Measurements from ENCODE around the gene LMTK3.

DNA sequence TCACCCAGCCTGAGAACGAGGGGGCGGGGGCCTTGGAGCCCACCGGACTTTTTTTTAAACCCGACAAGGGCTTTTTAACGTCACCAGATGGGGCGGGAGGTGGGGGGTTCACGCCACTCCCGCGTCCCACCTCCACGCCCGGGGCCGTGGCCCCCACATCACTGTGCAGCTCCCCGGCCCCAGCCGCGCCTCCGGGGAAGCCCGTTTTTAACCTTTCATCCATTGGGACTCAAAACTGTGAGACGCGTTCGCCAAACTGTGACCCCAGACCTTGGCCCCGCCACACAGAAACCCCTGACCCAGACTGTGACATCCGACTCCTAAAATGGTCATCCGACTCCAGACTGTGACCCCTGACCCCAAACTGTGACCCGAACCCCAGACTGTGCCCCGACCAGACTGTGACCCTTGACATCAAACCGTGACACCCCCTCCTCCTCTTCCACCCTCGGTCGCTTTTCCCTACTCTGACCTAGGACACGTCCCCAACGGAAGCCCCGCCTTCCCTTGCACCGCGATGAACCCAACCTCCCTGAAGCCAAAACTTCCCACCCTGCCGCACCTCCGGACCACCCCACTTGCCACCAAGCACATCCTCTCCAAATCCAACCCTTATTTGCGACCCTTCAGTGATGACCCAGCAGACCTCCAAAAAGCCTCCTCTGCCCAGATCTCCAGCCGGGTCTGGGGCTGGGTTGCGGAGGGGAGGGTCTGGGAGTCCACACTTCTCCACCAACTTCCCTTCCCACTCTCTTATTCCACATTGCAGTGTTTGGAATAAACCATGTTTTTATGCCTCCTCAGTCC lies 67.3 kb downstream of the LMTK3 start:
- TF ChIP-seq YY1 (IDR thresholded peaks at IDR 0.05; ENCODE audit: low read depth) (no peak), MAX (IDR thresholded peaks at IDR 0.05) (no peak), REST (IDR thresholded peaks at IDR 0.05; ENCODE audit: low read depth) (no peak), EGR1 (IDR thresholded peaks at IDR 0.05) (no peak), USF1 (IDR thresholded peaks at IDR 0.05) (no peak), TAF1 (IDR thresholded peaks at IDR 0.05; ENCODE audit: low read depth) (no peak), EP300 (IDR thresholded peaks at IDR 0.05; ENCODE audit: borderline replicate concordance) (no peak)
